HepG2 (cell line): Measurements from ENCODE around the gene PRELP. TPM values are rescaled to one million over a fixed set of nuclear protein-coding genes. Genes with fewer than 3 reads are reported as not detected.

ENCODE experiments used
- ATAC-seq: fragments of 200-7000 bp; cut with Tn5 transposase; 3 replicates; pipeline ENCODE4 v1.9.1; 2020; ENCODE audit warnings: mild to moderate bottlenecking, moderate library complexity
- BruUV-seq: library from RNA; stranded (reverse); fragments of 400-500 nt; replicated peaks from 2 replicates; lab custom pipeline; 2021; lab: Mats Ljungman, UMichigan
- CTCF ChIA-PET: fragments of 300-600 bp; formaldehyde crosslinking; extraction: SDS; loops from one replicate; lab custom pipeline; 2021; ENCODE audit warnings: low total read pairs, inconsistent platforms, low intra/inter-chr PET ratio; lab: Yijun Ruan, JAX
- POLR2A ChIA-PET: fragments of 350-600 bp; sonication (Branson Sonifier 250); formaldehyde crosslinking; loops from one replicate; lab custom pipeline; 2020; ENCODE audit warnings: antibody characterized with exemption, inconsistent platforms; lab: Yijun Ruan, JAX
- DNase-seq: peaks from one replicate; pipeline ENCODE4 v3.0.0-alpha.2; 2015; ENCODE audit warnings: low spot score
- FAIRE-seq: peaks from 3 replicates; lab custom pipeline; 2011; peaks lifted over from hg19 to GRCh38; lab: Jason Lieb, UNC
- H2AFZ ChIP-seq: one replicate; pipeline ENCODE4 v1.6.1; 2011; ENCODE audit warnings: low read length, inconsistent platforms
- H3K27ac ChIP-seq: fragments of 300-600 bp; 3 replicates; pipeline ENCODE4 v1.8.0; 2011; ENCODE audit warnings: mixed run types, mild to moderate bottlenecking, mixed read lengths, low read length, inconsistent platforms; ENCODE audit not compliant: insufficient read depth; ENCODE audit errors: extremely low read length
- H3K27me3 ChIP-seq, 2 experiments: fragments of 200-600 bp in 1 of 2; 2 replicates in 1 of 2; 3 replicates in 1 of 2; pipeline versions ENCODE4 v1.6.0 to v1.8.0; 2011; ENCODE audit warnings: low read length in 2 of 2, mild to moderate bottlenecking in 2 of 2, moderate library complexity in 2 of 2, inconsistent platforms in 1 of 2; ENCODE audit not compliant: insufficient read depth in 2 of 2, control insufficient read depth in 1 of 2
- H3K36me3 ChIP-seq, 2 experiments: fragments of 200-600 bp in 1 of 2; replicated peaks in 1 of 2; 2 replicates in 1 of 2; 3 replicates in 1 of 2; pipeline versions ENCODE4 v1.5.1 to v1.8.0; 2011; ENCODE audit warnings: low read length in 2 of 2, inconsistent platforms in 1 of 2; ENCODE audit not compliant: insufficient read depth in 2 of 2, control insufficient read depth in 1 of 2
- H3K4me1 ChIP-seq: 2 replicates; pipeline ENCODE4 v1.5.1; 2012; ENCODE audit warnings: low read length, inconsistent platforms; ENCODE audit not compliant: insufficient read depth
- H3K4me2 ChIP-seq: 2 replicates; pipeline ENCODE4 v1.6.0; 2011; ENCODE audit warnings: low read depth, low read length, inconsistent platforms
- H3K4me3 ChIP-seq, 3 experiments: fragments of 200-600 bp in 1 of 3; sonication (generic), shearing (Covaris generic) in 1 of 3; replicated peaks in 1 of 3; 2 replicates each; pipeline ENCODE4 v1.5.1; 2011 to 2016; ENCODE audit warnings: low read length in 3 of 3, inconsistent platforms in 2 of 3, low read depth in 2 of 3, mild to moderate bottlenecking in 2 of 3, control low read depth in 1 of 3, mixed read lengths in 1 of 3; ENCODE audit not compliant: insufficient read depth in 1 of 3
- H3K79me2 ChIP-seq: one replicate; pipeline ENCODE4 v1.6.1; 2011; ENCODE audit warnings: low read length, inconsistent platforms; ENCODE audit not compliant: insufficient read depth
- H3K9ac ChIP-seq: 2 replicates; pipeline ENCODE4 v1.6.0; 2011; ENCODE audit warnings: mild to moderate bottlenecking, low read depth, low read length, inconsistent platforms; ENCODE audit not compliant: insufficient read depth
- H3K9me3 ChIP-seq: 2 replicates; pipeline ENCODE4 v1.5.1; 2012; ENCODE audit warnings: mild to moderate bottlenecking, low read length
- H4K20me1 ChIP-seq: 2 replicates; pipeline ENCODE4 v1.6.0; 2011; ENCODE audit warnings: inconsistent platforms, mild to moderate bottlenecking, low read length, moderate library complexity; ENCODE audit not compliant: insufficient read depth
- DMAP1 ChIP-seq: IDR thresholded peaks from 2 replicates; pipeline ENCODE4 v1.6.1; 2016
- DNMT1 ChIP-seq: sonication (generic); formaldehyde crosslinking; IDR thresholded peaks from 2 replicates; pipeline ENCODE4 v1.5.1; 2020; ENCODE audit warnings: mild to moderate bottlenecking, missing genetic modification reagents
- FLYWCH1 ChIP-seq: sonication (generic); formaldehyde crosslinking; IDR thresholded peaks from 2 replicates; pipeline ENCODE4 v1.8.1; 2023; ENCODE audit warnings: mild to moderate bottlenecking, missing genetic modification reagents
- FOXC1 ChIP-seq: sonication (generic); formaldehyde crosslinking; IDR thresholded peaks from 2 replicates; pipeline ENCODE4 v1.8.0; 2022; ENCODE audit warnings: mild to moderate bottlenecking, missing genetic modification reagents, borderline replicate concordance
- FOXP1 ChIP-seq, 2 experiments: fragments of 450-650 bp in 1 of 2; IDR thresholded peaks; 2 replicates each; pipeline ENCODE4 v1.6.1; 2017 to 2018; ENCODE audit warnings: antibody characterized with exemption in 1 of 2
- NFRKB ChIP-seq: fragments of 450-650 bp; IDR thresholded peaks from 2 replicates; pipeline ENCODE4 v1.6.1; 2017
- REXO4 ChIP-seq: sonication (generic); formaldehyde crosslinking; IDR thresholded peaks from 2 replicates; pipeline ENCODE4 v1.8.0; 2022; ENCODE audit warnings: missing genetic modification reagents, mild to moderate bottlenecking, borderline replicate concordance
- ZBTB2 ChIP-seq: sonication (generic); formaldehyde crosslinking; IDR thresholded peaks from 2 replicates; pipeline ENCODE4 v1.8.0; 2022; ENCODE audit warnings: low read depth, missing genetic modification reagents
- ZBTB20 ChIP-seq: sonication (generic); formaldehyde crosslinking; IDR thresholded peaks from 2 replicates; pipeline ENCODE4 v1.8.1; 2023; ENCODE audit warnings: missing genetic modification reagents, low read depth, mild to moderate bottlenecking, borderline replicate concordance
- ZFP37 ChIP-seq: sonication (generic); formaldehyde crosslinking; IDR thresholded peaks from 2 replicates; pipeline ENCODE4 v1.4.0; 2020; ENCODE audit warnings: missing genetic modification reagents, borderline replicate concordance
- ZNF121 ChIP-seq: sonication (generic); formaldehyde crosslinking; IDR thresholded peaks from 2 replicates; pipeline ENCODE4 v1.5.0; 2020; ENCODE audit warnings: mild to moderate bottlenecking, missing genetic modification reagents
- ZNF354B ChIP-seq: sonication (generic); formaldehyde crosslinking; IDR thresholded peaks from 2 replicates; pipeline ENCODE4 v1.8.0; 2022; ENCODE audit warnings: mild to moderate bottlenecking, missing genetic modification reagents
- ZNF547 ChIP-seq: sonication (generic); formaldehyde crosslinking; IDR thresholded peaks from 2 replicates; pipeline ENCODE4 v1.5.1; 2020; ENCODE audit warnings: mild to moderate bottlenecking, missing genetic modification reagents
- ZNF597 ChIP-seq: sonication (generic); formaldehyde crosslinking; IDR thresholded peaks from 2 replicates; pipeline ENCODE4 v1.5.0; 2020; ENCODE audit warnings: missing genetic modification reagents
- WGBS: methylation state at CpG from one replicate; pipeline ENCODE4 v1.1.6; 2017; ENCODE audit warnings: low lambda C conversion rate; 5-methylcytosine and 5-hydroxymethylcytosine counted together
- in situ Hi-C: cut with HindIII; loops from 2 replicates; pipeline ENCODE4 v1.10.0; 2017; ENCODE audit warnings: low pct_unique_long_range_greater_than_20kb; ENCODE audit not compliant: extremely low pct_ligation_motif_present
- intact Hi-C: fragments of 100-400 bp; cut with micrococcal nuclease; formaldehyde crosslinking; loops from one replicate; pipeline ENCODE4 v1.10.0; 2022; ENCODE audit not compliant: unreplicated experiment
- polyA plus RNA-seq, 8 experiments: library from polyadenylated mRNA; depleted of rRNA in 3 of 8; stranded (reverse) in 7 of 8; unstranded in 1 of 8; fragments of >200 nt; fragmentation: Illumina TruSeq in 4 of 8; extraction: Trizol in 4 of 8; gene quantifications; 2 replicates each; pipeline versions ENCODE4 v1.2.1 to v1.2.3, GENCODE V29; 2011 to 2016; ENCODE audit warnings: low read depth in 4 of 8, missing spikeins in 1 of 8, mixed read lengths in 1 of 8; ENCODE audit not compliant: insufficient read depth in 1 of 8
- total RNA-seq, 5 experiments: library from RNA; depleted of rRNA; stranded (reverse); fragments of >200 nt; fragmentation: Illumina TruSeq; extraction: Trizol; gene quantifications; 2 replicates each; pipeline ENCODE4 v1.2.3, GENCODE V29; 2016; ENCODE audit warnings: low read depth in 1 of 5
- TF ChIP-seq, protein P1 (sequence below): sonication (generic); formaldehyde crosslinking; IDR thresholded peaks from 2 replicates; pipeline ENCODE4 v1.8.0; 2022; ENCODE audit warnings: missing genetic modification reagents, low read depth, mild to moderate bottlenecking, borderline replicate concordance
- TF ChIP-seq, protein P2 (sequence below): sonication (generic); formaldehyde crosslinking; IDR thresholded peaks from 2 replicates; pipeline ENCODE4 v1.4.0; 2020; ENCODE audit warnings: missing genetic modification reagents, borderline replicate concordance
- TF ChIP-seq, protein P3 (sequence below): sonication (generic); formaldehyde crosslinking; IDR thresholded peaks from 2 replicates; pipeline ENCODE4 v1.4.0; 2020; ENCODE audit warnings: low read depth, mild to moderate bottlenecking, missing genetic modification reagents

Gene PRELP
- total and polyA plus RNA-seq, 2 of the 13 experiments (the other 11 are each of a cell fraction or from before 2014, with no cell fraction given) = not detected

GRCh38 chr1:203447151-203447550 lies 28.5 kb upstream of the PRELP start:
- Histone ChIP-seq H3K27ac (no peak overlapping the region), H3K4me3 (no peak overlapping the region), H3K4me2 (no peak overlapping the region), H3K4me1 (no peaks in the 10 kb centered on the region), H2AFZ (no peak overlapping the region), H3K36me3 (no peaks in the 10 kb centered on the region), H3K9me3 (peaks cover 6% of the 10 kb centered on the region; the same call in 1 of the 2 replicates), H3K27me3 (peaks cover 1 to 11% of the 10 kb centered on the region in 2 experiments; a peak in 4 of 5 replicates), H3K9ac (no peak overlapping the region), H3K79me2 (no peaks in the 10 kb centered on the region), H4K20me1 (no peaks in the 10 kb centered on the region)
- 0% methylated on average over 2 of the region's 2 CpGs for WGBS
- DNase-seq = no peak
- no peak for ATAC-seq
- CTCF ChIA-PET = no interaction called here
- no peak for FAIRE-seq
- in situ Hi-C loops = no loop called here
- no TSS peak for BruUV-seq
- POLR2A ChIA-PET = no interaction called here
- intact Hi-C loops = no loop called here
- TF ChIP-seq ZNF354B (CRISPR knock-in tag) (no peak), FOXC1 (CRISPR knock-in tag) (no peak), DMAP1 (no peak), FOXP1 (IDR thresholded peaks at IDR 0.05) (no peak), FOXP1 (CRISPR knock-in tag; IDR thresholded peaks at IDR 0.05) (no peak), FLYWCH1 (CRISPR knock-in tag) (no peak), ZBTB20 (CRISPR knock-in tag) (no peak), ZNF121 (no peak), DNMT1 (CRISPR knock-in tag) (no peak), NFRKB (no peak), ZBTB2 (no peak), ZFP37 (CRISPR knock-in tag) (no peak), ZNF597 (CRISPR knock-in tag) (no peak), REXO4 (CRISPR knock-in tag) (no peak), ZNF547 (CRISPR knock-in tag) (no peak)
- TF ChIP-seq, protein P1, sequence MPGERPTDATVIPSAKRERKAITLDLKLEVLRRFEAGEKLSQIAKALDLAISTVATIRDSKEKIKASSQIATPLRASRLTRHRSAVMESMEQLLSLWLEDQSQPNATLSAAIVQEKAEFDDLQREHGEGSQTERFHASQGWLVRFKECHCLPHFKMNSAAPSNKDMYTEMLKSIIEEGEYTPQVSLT (CRISPR knock-in tag) = no peak
- TF ChIP-seq, protein P2, sequence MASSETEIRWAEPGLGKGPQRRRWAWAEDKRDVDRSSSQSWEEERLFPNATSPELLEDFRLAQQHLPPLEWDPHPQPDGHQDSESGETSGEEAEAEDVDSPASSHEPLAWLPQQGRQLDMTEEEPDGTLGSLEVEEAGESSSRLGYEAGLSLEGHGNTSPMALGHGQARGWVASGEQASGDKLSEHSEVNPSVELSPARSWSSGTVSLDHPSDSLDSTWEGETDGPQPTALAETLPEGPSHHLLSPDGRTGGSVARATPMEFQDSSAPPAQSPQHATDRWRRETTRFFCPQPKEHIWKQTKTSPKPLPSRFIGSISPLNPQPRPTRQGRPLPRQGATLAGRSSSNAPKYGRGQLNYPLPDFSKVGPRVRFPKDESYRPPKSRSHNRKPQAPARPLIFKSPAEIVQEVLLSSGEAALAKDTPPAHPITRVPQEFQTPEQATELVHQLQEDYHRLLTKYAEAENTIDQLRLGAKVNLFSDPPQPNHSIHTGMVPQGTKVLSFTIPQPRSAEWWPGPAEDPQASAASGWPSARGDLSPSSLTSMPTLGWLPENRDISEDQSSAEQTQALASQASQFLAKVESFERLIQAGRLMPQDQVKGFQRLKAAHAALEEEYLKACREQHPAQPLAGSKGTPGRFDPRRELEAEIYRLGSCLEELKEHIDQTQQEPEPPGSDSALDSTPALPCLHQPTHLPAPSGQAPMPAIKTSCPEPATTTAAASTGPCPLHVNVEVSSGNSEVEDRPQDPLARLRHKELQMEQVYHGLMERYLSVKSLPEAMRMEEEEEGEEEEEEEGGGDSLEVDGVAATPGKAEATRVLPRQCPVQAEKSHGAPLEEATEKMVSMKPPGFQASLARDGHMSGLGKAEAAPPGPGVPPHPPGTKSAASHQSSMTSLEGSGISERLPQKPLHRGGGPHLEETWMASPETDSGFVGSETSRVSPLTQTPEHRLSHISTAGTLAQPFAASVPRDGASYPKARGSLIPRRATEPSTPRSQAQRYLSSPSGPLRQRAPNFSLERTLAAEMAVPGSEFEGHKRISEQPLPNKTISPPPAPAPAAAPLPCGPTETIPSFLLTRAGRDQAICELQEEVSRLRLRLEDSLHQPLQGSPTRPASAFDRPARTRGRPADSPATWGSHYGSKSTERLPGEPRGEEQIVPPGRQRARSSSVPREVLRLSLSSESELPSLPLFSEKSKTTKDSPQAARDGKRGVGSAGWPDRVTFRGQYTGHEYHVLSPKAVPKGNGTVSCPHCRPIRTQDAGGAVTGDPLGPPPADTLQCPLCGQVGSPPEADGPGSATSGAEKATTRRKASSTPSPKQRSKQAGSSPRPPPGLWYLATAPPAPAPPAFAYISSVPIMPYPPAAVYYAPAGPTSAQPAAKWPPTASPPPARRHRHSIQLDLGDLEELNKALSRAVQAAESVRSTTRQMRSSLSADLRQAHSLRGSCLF (CRISPR knock-in tag) = no peak
- TF ChIP-seq, protein P3, sequence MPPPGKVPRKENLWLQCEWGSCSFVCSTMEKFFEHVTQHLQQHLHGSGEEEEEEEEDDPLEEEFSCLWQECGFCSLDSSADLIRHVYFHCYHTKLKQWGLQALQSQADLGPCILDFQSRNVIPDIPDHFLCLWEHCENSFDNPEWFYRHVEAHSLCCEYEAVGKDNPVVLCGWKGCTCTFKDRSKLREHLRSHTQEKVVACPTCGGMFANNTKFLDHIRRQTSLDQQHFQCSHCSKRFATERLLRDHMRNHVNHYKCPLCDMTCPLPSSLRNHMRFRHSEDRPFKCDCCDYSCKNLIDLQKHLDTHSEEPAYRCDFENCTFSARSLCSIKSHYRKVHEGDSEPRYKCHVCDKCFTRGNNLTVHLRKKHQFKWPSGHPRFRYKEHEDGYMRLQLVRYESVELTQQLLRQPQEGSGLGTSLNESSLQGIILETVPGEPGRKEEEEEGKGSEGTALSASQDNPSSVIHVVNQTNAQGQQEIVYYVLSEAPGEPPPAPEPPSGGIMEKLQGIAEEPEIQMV = no peak
